ELR (cell line): ENCODE results near the gene BPIFB4.
"Not testable (repeated sequence)": the region's sequence is repeated elsewhere in the genome, so short reads cannot be mapped to it uniquely, and the experiment has no call there.

Source experiments
- DNase-seq: peaks from one replicate; pipeline ENCODE4 v3.0.0-alpha.2; 2015; ENCODE audit warnings: low read depth

The BPIFB4 gene

GRCh38 chr20:33086052-33086722, 6.7 kb downstream of the BPIFB4 start:
- no peak for DNase-seq

- no peak for DNase-seq
Measured at GRCh38 chr20:33091147-33091546, 11.7 kb downstream of the BPIFB4 start.

- DNase-seq: no peak
Measured at GRCh38 chr20:33091693-33092092, 12.2 kb downstream of the BPIFB4 start.

GRCh38 chr20:33092361-33092760, 12.9 kb downstream of the BPIFB4 start:
- no peak for DNase-seq

GRCh38 chr20:33093074-33093473, 13.6 kb downstream of the BPIFB4 start:
- no peak for DNase-seq

GRCh38 chr20:33093582-33093981, 14.1 kb downstream of the BPIFB4 start:
- no peak for DNase-seq

GRCh38 chr20:33095249-33095648, 15.8 kb downstream of the BPIFB4 start:
- no peak for DNase-seq

GRCh38 chr20:33095902-33096584, 16.6 kb downstream of the BPIFB4 start:
- peak; percentile 81 for DNase-seq

GRCh38 chr20:33097001-33097400, 17.6 kb downstream of the BPIFB4 start:
- no peak for DNase-seq

- DNase-seq: peak; percentile 24
Measured at GRCh38 chr20:33099843-33100538, 20.5 kb downstream of the BPIFB4 start.

GRCh38 chr20:33103556-33103955, 24.1 kb downstream of the BPIFB4 start:
- DNase-seq: no peak

GRCh38 chr20:33104336-33104735, 24.9 kb downstream of the BPIFB4 start:
- no peak for DNase-seq

- DNase-seq: no peak
Measured at GRCh38 chr20:33105316-33105924, 26.0 kb downstream of the BPIFB4 start.

- not testable (repeated sequence) for DNase-seq
Measured at GRCh38 chr20:33106058-33106620, 26.7 kb downstream of the BPIFB4 start.

GRCh38 chr20:33108661-33109060, 29.2 kb downstream of the BPIFB4 start:
- no peak for DNase-seq

GRCh38 chr20:33110147-33110825, 30.8 kb downstream of the BPIFB4 start:
- no peak for DNase-seq

- no peak for DNase-seq
Measured at GRCh38 chr20:33111306-33111705, 31.9 kb downstream of the BPIFB4 start.

- no peak for DNase-seq
Measured at GRCh38 chr20:33112547-33113386, 33.3 kb downstream of the BPIFB4 start.

- no peak for DNase-seq
Measured at GRCh38 chr20:33113387-33113908, 34.0 kb downstream of the BPIFB4 start.

- DNase-seq: not testable (repeated sequence)
Measured at GRCh38 chr20:33115501-33115900, 36.1 kb downstream of the BPIFB4 start.
